Natural killer cell (primary cell): ENCODE results near the gene PCBP2. TPM values are rescaled to one million over a fixed set of nuclear protein-coding genes. Genes with fewer than 3 reads are reported as not detected.

Experiments
- ATAC-seq, 3 donors: fragments of 150-1000 bp in 2 of 3; fragments of 200-7000 bp in 1 of 3; cut with Tn5 transposase; 1 replicate in 1 of 3; 2 replicates in 2 of 3; pipeline ENCODE4 v1.10.0; 2021; ENCODE audit warnings: mild to moderate bottlenecking in 2 of 3, moderate library complexity in 2 of 3
- DNase-seq, 2 donors: peaks; one replicate each; pipeline versions ENCODE4 v3.0.0 to v3.0.0-alpha.2; 2013 to 2021; ENCODE audit warnings: mixed read lengths in 1 of 2
- H3K27ac ChIP-seq: one replicate; pipeline ENCODE4 v1.5.1; 2013; ENCODE audit warnings: mild to moderate bottlenecking, low read length
- H3K27me3 ChIP-seq: one replicate; pipeline ENCODE4 v1.6.1; 2013; ENCODE audit warnings: low read length; ENCODE audit not compliant: control insufficient read depth, insufficient read depth
- H3K36me3 ChIP-seq: one replicate; pipeline ENCODE4 v1.6.1; 2013; ENCODE audit warnings: low read length; ENCODE audit not compliant: control insufficient read depth, insufficient read depth
- H3K4me1 ChIP-seq: one replicate; pipeline ENCODE4 v1.6.1; 2013; ENCODE audit warnings: low read length; ENCODE audit not compliant: control insufficient read depth, insufficient read depth
- H3K4me3 ChIP-seq: one replicate; pipeline ENCODE4 v1.5.1; 2013; ENCODE audit warnings: low read length
- H3K9me3 ChIP-seq: one replicate; pipeline ENCODE4 v1.6.1; 2013; ENCODE audit warnings: low read length; ENCODE audit not compliant: control insufficient read depth, insufficient read depth
- H3K27ac Mint-ChIP-seq, 2 donors: one replicate each; pipeline ENCODE4 v1.8.0; 2022; ENCODE audit warnings: mild to moderate bottlenecking in 2 of 2, mixed read lengths in 2 of 2, moderate library complexity in 1 of 2
- H3K27me3 Mint-ChIP-seq, 2 donors: one replicate each; pipeline ENCODE4 v1.8.0; 2022; ENCODE audit warnings: low read depth in 2 of 2, mixed read lengths in 2 of 2
- H3K36me3 Mint-ChIP-seq: one replicate; pipeline ENCODE4 v1.8.0; 2022; ENCODE audit warnings: mixed read lengths
- H3K4me1 Mint-ChIP-seq, 2 donors: one replicate each; pipeline ENCODE4 v1.8.0; 2022; ENCODE audit warnings: mixed read lengths in 2 of 2
- H3K4me3 Mint-ChIP-seq: one replicate; pipeline ENCODE4 v1.8.0; 2022; ENCODE audit warnings: mild to moderate bottlenecking, moderate library complexity, mixed read lengths
- H3K9me3 Mint-ChIP-seq, 2 donors: one replicate each; pipeline ENCODE4 v1.8.0; 2022; ENCODE audit warnings: mixed read lengths in 2 of 2
- CTCF ChIP-seq: fragments of 200-600 bp; IDR thresholded peaks from one replicate; pipeline ENCODE4 v1.8.0; 2022; ENCODE audit warnings: antibody characterized with exemption
- WGBS: methylation state at CpG from one replicate; pipeline ENCODE4 v1.1.7; 2013; ENCODE audit warnings: missing lambda C conversion rate; ENCODE audit not compliant: insufficient coverage; 5-methylcytosine and 5-hydroxymethylcytosine counted together
- intact Hi-C: fragments of 100-400 bp; cut with micrococcal nuclease; formaldehyde crosslinking; loops from one replicate; pipeline ENCODE4 v1.14.2; 2022
- total RNA-seq, 4 donors: library from RNA; stranded (reverse); fragments of 120-200 nt in 1 of 4; gene quantifications; one replicate each; pipeline versions ENCODE4 v1.2.3 to v1.2.4, GENCODE V29; 2013 to 2022

PCBP2 gene
- total RNA-seq, 3 donors from 2014 or later (not counting 1 experiment from before 2014, with no cell fraction given): 910 to 1,083 (median 943) TPM

DNA sequence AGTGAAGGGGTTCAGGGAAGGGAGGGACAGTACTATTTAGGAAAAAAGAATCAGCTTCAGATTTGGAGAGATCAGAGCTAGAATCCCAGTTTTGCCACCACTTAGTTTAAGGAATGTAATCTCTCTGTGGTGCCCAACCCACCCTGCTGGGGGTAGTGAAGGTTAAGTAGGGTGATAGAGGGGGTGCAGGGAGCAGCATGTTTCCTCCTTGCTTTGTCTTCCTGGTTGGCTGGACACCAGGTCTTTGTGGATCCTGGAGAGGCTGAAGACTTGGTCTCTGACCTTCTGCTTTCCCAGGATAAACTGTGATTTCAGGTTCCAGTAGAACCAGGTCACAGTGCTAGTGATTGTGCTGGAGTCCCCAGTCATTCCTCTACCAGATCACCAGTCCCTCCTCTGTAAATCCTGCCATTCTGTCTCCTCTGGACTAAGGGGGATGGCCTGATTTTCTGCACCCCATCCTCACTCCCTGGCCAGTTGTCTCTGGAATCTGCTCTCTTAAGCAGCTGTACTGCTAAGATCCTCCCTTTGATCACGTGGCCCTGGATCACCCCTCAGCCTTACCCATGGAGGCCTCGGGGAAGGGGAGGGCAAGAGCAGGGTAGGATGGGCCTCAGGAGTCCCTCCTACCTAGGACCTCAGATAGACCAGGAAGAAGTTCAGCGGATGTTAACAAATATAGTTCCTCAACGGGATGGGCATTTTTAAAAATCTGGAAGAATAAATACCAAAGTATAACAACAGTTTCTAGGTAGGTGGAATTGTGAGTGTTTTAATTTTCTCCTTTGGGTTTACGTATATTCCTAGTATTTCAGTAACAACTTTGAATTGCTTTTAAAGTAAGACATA is 44.2 kb downstream of the PCBP2 start:
- peaks cover 32 to 54% of the 10 kb centered on the region in 2 donors for H3K4me1 Mint-ChIP-seq
- H3K27me3 Mint-ChIP-seq: no peaks in the 10 kb centered on the region
- 54% methylated on average over 2 of the region's 5 CpGs for WGBS
- ATAC-seq: no peak
- peaks cover 42% of the 10 kb centered on the region for H3K4me1 ChIP-seq
- DNase-seq: no peak
- no peaks in the 10 kb centered on the region for H3K27me3 ChIP-seq
- H3K4me3 ChIP-seq: no peak overlapping the region
- no peaks in the 10 kb centered on the region for H3K9me3 ChIP-seq
- no peak for TF ChIP-seq CTCF
- H3K4me3 Mint-ChIP-seq: peak overlapping the region; percentile 3
- H3K27ac Mint-ChIP-seq: no peak overlapping the region
- H3K36me3 Mint-ChIP-seq: no peaks in the 10 kb centered on the region
- no peak overlapping the region for H3K27ac ChIP-seq
- intact Hi-C loops: no loop called here
- H3K36me3 ChIP-seq: no peaks in the 10 kb centered on the region
- no peaks in the 10 kb centered on the region for H3K9me3 Mint-ChIP-seq

DNA sequence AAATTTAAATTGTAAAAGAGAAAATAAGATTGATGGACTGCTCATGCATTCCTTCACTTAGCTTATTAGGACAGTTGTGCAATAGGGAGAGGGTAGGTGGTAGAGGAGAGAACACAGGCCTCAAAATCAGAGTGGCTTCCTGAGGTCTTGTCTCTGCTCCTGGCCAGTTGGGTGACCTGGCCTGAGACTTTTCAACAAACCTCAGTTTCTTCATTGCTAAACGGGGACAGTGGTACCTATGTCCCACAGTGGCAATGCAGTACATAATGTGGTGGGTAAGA is 44.8 kb downstream of the PCBP2 start:
- Mint-ChIP-seq H3K27ac (no peak overlapping the region), H3K4me3 (no peak overlapping the region), H3K27me3 (no peaks in the 10 kb centered on the region), H3K9me3 (no peaks in the 10 kb centered on the region), H3K36me3 (no peaks in the 10 kb centered on the region), H3K4me1 (peaks cover 32 to 56% of the 10 kb centered on the region in 2 donors)
- Histone ChIP-seq H3K9me3 (no peaks in the 10 kb centered on the region), H3K27ac (no peak overlapping the region), H3K4me3 (no peak overlapping the region), H3K27me3 (no peaks in the 10 kb centered on the region), H3K36me3 (no peaks in the 10 kb centered on the region), H3K4me1 (peaks cover 46% of the 10 kb centered on the region)
- WGBS: 100% methylated on average over 1 of the region's 1 CpG
- intact Hi-C loops: no loop called here
- ATAC-seq (no peak), DNase-seq (no peak)
- TF ChIP-seq CTCF: no peak

- no peaks in the 10 kb centered on the region for H3K9me3 ChIP-seq
- Mint-ChIP-seq H3K4me3 (peak overlapping the region; percentile 99), H3K27ac (peak overlapping the region; percentile 98 to 99), H3K36me3 (no peaks in the 10 kb centered on the region), H3K4me1 (peaks cover 34 to 58% of the 10 kb centered on the region in 2 donors), H3K9me3 (no peaks in the 10 kb centered on the region), H3K27me3 (no peaks in the 10 kb centered on the region)
- H3K4me1 ChIP-seq: peaks cover 48% of the 10 kb centered on the region
- no peaks in the 10 kb centered on the region for H3K27me3 ChIP-seq
- DNase-seq (no peak), ATAC-seq (no peak)
- no peaks in the 10 kb centered on the region for H3K36me3 ChIP-seq
- intact Hi-C loops: no loop called here
- no peak overlapping the region for H3K27ac ChIP-seq
- no peak for TF ChIP-seq CTCF
- 100% methylated on average over 2 of the region's 3 CpGs for WGBS
- H3K4me3 ChIP-seq: no peak overlapping the region
Measured at GRCh38 chr12:53497461-53497860, 45.6 kb downstream of the PCBP2 start.

GRCh38 chr12:53498235-53498630 is 46.3 kb downstream of the PCBP2 start:
- Histone ChIP-seq H3K4me1 (peaks cover 43% of the 10 kb centered on the region), H3K27ac (no peak overlapping the region), H3K36me3 (no peaks in the 10 kb centered on the region), H3K9me3 (no peaks in the 10 kb centered on the region), H3K27me3 (no peaks in the 10 kb centered on the region), H3K4me3 (no peak overlapping the region)
- H3K9me3 Mint-ChIP-seq: no peaks in the 10 kb centered on the region
- intact Hi-C loops: no loop called here
- TF ChIP-seq CTCF: no peak
- no peaks in the 10 kb centered on the region for H3K36me3 Mint-ChIP-seq
- H3K27ac Mint-ChIP-seq: peak overlapping the region; percentile 98 to 99
- peak overlapping the region; percentile 99 for H3K4me3 Mint-ChIP-seq
- 97% methylated on average over 2 of the region's 2 CpGs for WGBS
- no peaks in the 10 kb centered on the region for H3K27me3 Mint-ChIP-seq
- DNase-seq (no peak), ATAC-seq (no peak)
- H3K4me1 Mint-ChIP-seq: peaks cover 30 to 50% of the 10 kb centered on the region in 2 donors
